Gastroesophageal sphincter (tissue), 3 donors: ENCODE results near the gene RPS6KA6.

Source experiments
- EP300 ChIP-seq: sonication (generic); formaldehyde crosslinking; IDR thresholded peaks from one replicate; pipeline ENCODE4 v1.6.1; 2017; ENCODE audit warnings: antibody characterized with exemption, mild to moderate bottlenecking
- TF ChIP-seq, protein P1 (sequence below), 4 experiments: fragments of 200-600 bp in 2 of 4; fragments of 450-650 bp in 2 of 4; sonication (generic) in 1 of 4; IDR thresholded peaks; one replicate each; pipeline ENCODE4 v1.5.1; 2017 to 2019; ENCODE audit warnings: antibody characterized with exemption in 4 of 4, mild to moderate bottlenecking in 2 of 4, moderate library complexity in 2 of 4

DNA sequence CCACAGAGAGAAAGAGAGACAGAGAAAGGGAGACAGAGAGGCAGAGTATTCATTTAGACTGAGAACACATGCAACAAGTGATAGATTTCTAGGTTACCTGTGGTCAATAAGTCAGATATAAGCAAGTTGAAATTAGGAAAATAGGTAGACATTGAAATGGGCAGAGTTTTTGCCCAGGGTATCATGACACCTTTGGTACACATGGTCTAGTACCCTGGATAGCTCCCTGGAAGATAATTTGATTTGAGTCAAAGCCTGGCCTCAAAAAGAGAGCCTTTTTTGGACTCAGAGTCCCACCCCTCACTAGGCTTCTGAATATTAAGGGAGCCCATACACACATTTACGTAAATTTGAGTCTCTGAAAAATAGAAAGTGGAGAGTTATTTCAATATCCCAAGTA is 4.0 kb upstream of the RPS6KA6 start:
- TF ChIP-seq, protein P1, sequence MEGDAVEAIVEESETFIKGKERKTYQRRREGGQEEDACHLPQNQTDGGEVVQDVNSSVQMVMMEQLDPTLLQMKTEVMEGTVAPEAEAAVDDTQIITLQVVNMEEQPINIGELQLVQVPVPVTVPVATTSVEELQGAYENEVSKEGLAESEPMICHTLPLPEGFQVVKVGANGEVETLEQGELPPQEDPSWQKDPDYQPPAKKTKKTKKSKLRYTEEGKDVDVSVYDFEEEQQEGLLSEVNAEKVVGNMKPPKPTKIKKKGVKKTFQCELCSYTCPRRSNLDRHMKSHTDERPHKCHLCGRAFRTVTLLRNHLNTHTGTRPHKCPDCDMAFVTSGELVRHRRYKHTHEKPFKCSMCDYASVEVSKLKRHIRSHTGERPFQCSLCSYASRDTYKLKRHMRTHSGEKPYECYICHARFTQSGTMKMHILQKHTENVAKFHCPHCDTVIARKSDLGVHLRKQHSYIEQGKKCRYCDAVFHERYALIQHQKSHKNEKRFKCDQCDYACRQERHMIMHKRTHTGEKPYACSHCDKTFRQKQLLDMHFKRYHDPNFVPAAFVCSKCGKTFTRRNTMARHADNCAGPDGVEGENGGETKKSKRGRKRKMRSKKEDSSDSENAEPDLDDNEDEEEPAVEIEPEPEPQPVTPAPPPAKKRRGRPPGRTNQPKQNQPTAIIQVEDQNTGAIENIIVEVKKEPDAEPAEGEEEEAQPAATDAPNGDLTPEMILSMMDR (IDR thresholded peaks at IDR 0.05): no peak
- TF ChIP-seq EP300: no peak
